ENCODE data around the gene SERPIND1.
"Not testable (repeated sequence)": the region's sequence is repeated elsewhere in the genome, so short reads cannot be mapped to it uniquely, and the experiment has no call there.

The SERPIND1 gene

GRCh38 chr22:20818471-20818870 lies 44.6 kb downstream of the SERPIND1 start:
- DNase-seq: no peak

- DNase-seq: no peak
Observed at GRCh38 chr22:20819471-20819870, 45.6 kb downstream of the SERPIND1 start.

GRCh38 chr22:20821717-20822239 lies 47.9 kb downstream of the SERPIND1 start:
- DNase-seq: not testable (repeated sequence)

GRCh38 chr22:20822240-20822639 lies 48.3 kb downstream of the SERPIND1 start:
- DNase-seq: no peak

- no peak for DNase-seq
Observed at GRCh38 chr22:20823264-20823663, 49.4 kb downstream of the SERPIND1 start.

- not testable (repeated sequence) for DNase-seq
Observed at GRCh38 chr22:20825216-20825615, 51.3 kb downstream of the SERPIND1 start.

- no peak for DNase-seq
Observed at GRCh38 chr22:20825624-20826023, 51.7 kb downstream of the SERPIND1 start.

GRCh38 chr22:20826373-20827152 lies 52.6 kb downstream of the SERPIND1 start:
- DNase-seq: not testable (repeated sequence)

GRCh38 chr22:20829491-20830134 lies 55.7 kb downstream of the SERPIND1 start:
- no peak for DNase-seq

- no peak for DNase-seq
Observed at GRCh38 chr22:20833225-20833665, 59.3 kb downstream of the SERPIND1 start.

- no peak for DNase-seq
Observed at GRCh38 chr22:20834206-20834605, 60.3 kb downstream of the SERPIND1 start.

GRCh38 chr22:20834725-20835124 lies 60.8 kb downstream of the SERPIND1 start:
- DNase-seq: no peak

Data from retina (tissue), 1 donor.